ENCODE measurements around the gene UPF2. TPM values are rescaled to one million over a fixed set of nuclear protein-coding genes. Genes with fewer than 3 reads are reported as not detected.

The UPF2 gene
- total and polyA plus RNA-seq, 2 of the 4 experiments (the other 2 are of a cell fraction) = 9.2 to 14.3 TPM

DNA sequence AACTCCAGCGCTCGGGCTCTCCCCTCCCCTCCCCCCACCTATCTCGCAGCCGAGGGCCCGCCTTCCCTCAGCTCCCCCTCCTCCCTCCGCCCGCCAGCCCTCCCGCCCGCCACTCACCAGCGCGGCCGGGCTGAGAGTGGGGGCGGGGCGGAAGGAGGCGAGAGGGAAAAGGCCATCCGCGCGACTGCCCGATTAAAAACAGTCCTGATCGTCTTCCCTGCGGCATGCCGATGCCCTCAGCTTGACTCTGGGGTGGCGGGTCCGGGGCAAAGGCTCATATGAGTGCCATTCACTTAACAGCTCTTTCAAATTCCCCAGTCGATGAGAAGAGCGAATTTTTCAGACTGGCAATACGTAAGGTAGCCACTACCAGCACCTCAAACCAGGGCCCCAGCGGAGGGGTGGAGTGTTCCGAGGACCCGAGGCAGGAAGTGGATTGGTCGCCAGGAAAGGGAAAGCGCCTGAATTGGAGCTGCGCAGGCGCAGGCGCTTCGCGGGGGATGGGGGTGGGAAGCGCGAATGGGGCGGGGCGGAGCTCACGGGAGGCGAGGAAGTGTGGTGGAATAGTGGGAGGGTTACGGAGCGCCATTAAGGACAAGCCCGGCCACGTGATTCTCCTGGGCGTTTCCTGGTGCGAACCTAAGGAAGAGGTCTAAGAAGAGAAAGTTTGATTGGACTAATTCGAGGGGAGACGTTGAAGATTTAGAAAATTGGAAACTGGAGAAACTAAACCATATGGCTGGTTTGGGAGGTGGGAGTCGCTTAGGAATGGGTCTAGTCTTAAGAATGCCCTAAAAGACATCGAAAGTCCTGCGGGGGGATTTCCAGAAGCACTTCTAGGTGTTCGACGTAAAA lies at the start of gene UPF2 (continued):
- TF ChIP-seq, protein P1, sequence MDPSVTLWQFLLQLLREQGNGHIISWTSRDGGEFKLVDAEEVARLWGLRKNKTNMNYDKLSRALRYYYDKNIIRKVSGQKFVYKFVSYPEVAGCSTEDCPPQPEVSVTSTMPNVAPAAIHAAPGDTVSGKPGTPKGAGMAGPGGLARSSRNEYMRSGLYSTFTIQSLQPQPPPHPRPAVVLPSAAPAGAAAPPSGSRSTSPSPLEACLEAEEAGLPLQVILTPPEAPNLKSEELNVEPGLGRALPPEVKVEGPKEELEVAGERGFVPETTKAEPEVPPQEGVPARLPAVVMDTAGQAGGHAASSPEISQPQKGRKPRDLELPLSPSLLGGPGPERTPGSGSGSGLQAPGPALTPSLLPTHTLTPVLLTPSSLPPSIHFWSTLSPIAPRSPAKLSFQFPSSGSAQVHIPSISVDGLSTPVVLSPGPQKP (IDR thresholded peaks at IDR 0.05; ENCODE audit: borderline replicate concordance, low read depth, low read length) = no peak

DNA sequence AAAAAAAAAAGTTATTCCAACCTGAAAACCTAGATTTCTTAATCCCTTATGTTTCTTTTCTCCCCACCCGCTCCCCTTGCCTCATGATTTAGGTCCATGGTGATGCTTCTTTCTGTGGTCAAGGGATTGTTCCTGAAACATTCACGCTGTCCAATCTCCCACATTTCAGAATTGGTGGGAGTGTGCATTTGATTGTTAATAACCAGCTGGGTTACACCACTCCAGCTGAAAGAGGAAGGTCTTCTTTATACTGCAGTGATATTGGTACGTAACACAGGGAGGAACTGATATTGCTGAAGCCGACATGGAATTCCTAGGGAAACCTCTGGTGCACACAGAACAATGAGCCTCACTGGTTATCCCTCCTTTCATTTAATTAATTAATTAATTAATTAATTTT lies 48.8 kb upstream of the UPF2 start:
- H4K91ac ChIP-seq (ENCODE audit: insufficient read depth, low read depth, low read length) = no peak overlapping the region
- H3K9me3 ChIP-seq (ENCODE audit: control insufficient read depth, insufficient read depth, low read length) = no peaks in the 10 kb centered on the region
- H2AK9ac ChIP-seq (replicated peaks; ENCODE audit: low read depth, low read length, poor library complexity) = no peak overlapping the region
- H3K9ac ChIP-seq (ENCODE audit: low read depth, low read length) = no peak overlapping the region
- H3K4ac ChIP-seq (ENCODE audit: low read depth, low read length) = no peak overlapping the region
- intact Hi-C loops (cut with micrococcal nuclease) = no loop called here
- H2BK20ac ChIP-seq (ENCODE audit: low read depth, low read length) = no peak overlapping the region
- H3K79me1 ChIP-seq (ENCODE audit: low read depth in 1 of 2, low read length in 2 of 2) = no peaks in the 10 kb centered on the region
- no peak overlapping the region for H2BK5ac ChIP-seq (ENCODE audit: low read depth, low read length, poor library complexity, severe bottlenecking)
- H3K27me3 ChIP-seq (ENCODE audit: control insufficient read depth, insufficient read depth, low read length) = no peaks in the 10 kb centered on the region
- no peak overlapping the region for H3K27ac ChIP-seq (ENCODE audit: insufficient read depth, low read length)
- BruUV-seq (replicated peaks) = no TSS peak
- no peak overlapping the region for H3K14ac ChIP-seq (replicated peaks; ENCODE audit: low read depth, low read length)
- no CpG with 5 or more reads among the region's 4 CpGs for WGBS, 2 experiments (ENCODE audit: extremely low coverage in 2 of 2, insufficient read length in 1 of 2)
- no peaks in the 10 kb centered on the region for H4K20me1 ChIP-seq (ENCODE audit: insufficient read depth, low read length)
- no peak overlapping the region for H4K5ac ChIP-seq (ENCODE audit: low read depth, low read length)
- H3K4me3 ChIP-seq (ENCODE audit: insufficient read depth, low read depth, low read length) = no peak overlapping the region
- no peak overlapping the region for H3K23ac ChIP-seq (ENCODE audit: low read depth, low read length)
- H3K36me3 ChIP-seq (ENCODE audit: control insufficient read depth, insufficient read depth, low read length) = peaks cover 47% of the 10 kb centered on the region
- H2AK5ac ChIP-seq (ENCODE audit: low read depth, low read length) = no peak overlapping the region
- dilution Hi-C loops (cut with HindIII; ENCODE audit: low sequenced_read_pairs, unreplicated experiment) = no loop called here
- ATAC-seq (ENCODE audit: low read depth) = no peak
- no peak overlapping the region for H4K8ac ChIP-seq (ENCODE audit: low read depth in 2 of 2, low read length in 2 of 2)
- POLR2A ChIA-PET (ENCODE audit: unreplicated experiment) = no interaction called here
- no peak overlapping the region for H2BK120ac ChIP-seq (ENCODE audit: low read depth, low read length)
- H3K4me2 ChIP-seq (ENCODE audit: low read depth, low read length) = no peak overlapping the region
- CTCF ChIA-PET = no interaction called here
- no peak for DNase-seq
- no peak overlapping the region for H2AFZ ChIP-seq (replicated peaks; ENCODE audit: low read length, poor library complexity)
- no peak overlapping the region for H3K18ac ChIP-seq (ENCODE audit: low read depth, low read length)
- H2BK15ac ChIP-seq (ENCODE audit: low read depth, low read length) = no peak overlapping the region
- H3K4me1 ChIP-seq (ENCODE audit: control insufficient read depth, insufficient read depth, low read length) = no peaks in the 10 kb centered on the region
- TF ChIP-seq CHD1 (IDR thresholded peaks at IDR 0.05; ENCODE audit: low read depth, low read length) (no peak), POLR2A (IDR thresholded peaks at IDR 0.05; ENCODE audit: low read depth, low read length) (no peak), RCOR1 (IDR thresholded peaks at IDR 0.05; ENCODE audit: insufficient replicate concordance, low read length) (no peak), BHLHE40 (IDR thresholded peaks at IDR 0.05; ENCODE audit: low read depth, low read length) (no peak), MXI1 (IDR thresholded peaks at IDR 0.05; ENCODE audit: borderline replicate concordance, low read depth, low read length) (no peak), FOS (IDR thresholded peaks at IDR 0.05; ENCODE audit: low read depth, low read length) (no peak), SMC3 (IDR thresholded peaks at IDR 0.05; ENCODE audit: low read depth, low read length) (no peak), MAZ (IDR thresholded peaks at IDR 0.05; ENCODE audit: borderline replicate concordance, low read depth, low read length) (no peak), NFE2L2 (IDR thresholded peaks at IDR 0.05; ENCODE audit: low read depth, low read length) (no peak), RAD21 (IDR thresholded peaks at IDR 0.05; ENCODE audit: low read length) (no peak)
- TF ChIP-seq, protein P1 (IDR thresholded peaks at IDR 0.05; ENCODE audit: borderline replicate concordance, low read depth, low read length) = no peak
- TF ChIP-seq, protein P2, sequence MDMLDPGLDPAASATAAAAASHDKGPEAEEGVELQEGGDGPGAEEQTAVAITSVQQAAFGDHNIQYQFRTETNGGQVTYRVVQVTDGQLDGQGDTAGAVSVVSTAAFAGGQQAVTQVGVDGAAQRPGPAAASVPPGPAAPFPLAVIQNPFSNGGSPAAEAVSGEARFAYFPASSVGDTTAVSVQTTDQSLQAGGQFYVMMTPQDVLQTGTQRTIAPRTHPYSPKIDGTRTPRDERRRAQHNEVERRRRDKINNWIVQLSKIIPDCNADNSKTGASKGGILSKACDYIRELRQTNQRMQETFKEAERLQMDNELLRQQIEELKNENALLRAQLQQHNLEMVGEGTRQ (IDR thresholded peaks at IDR 0.05; ENCODE audit: low read depth, low read length) = no peak
- H3K56ac ChIP-seq (ENCODE audit: extremely low read depth, insufficient read depth, low read length) = no peak overlapping the region
- in situ Hi-C loops (cut with MboI; ENCODE audit: low sequenced_read_pairs) = no loop called here
- H3K9me1 ChIP-seq (ENCODE audit: insufficient read depth, low read length) = peaks cover 3% of the 10 kb centered on the region; the same call in 1 of the 2 replicates
